T-helper 1 cell treated with Interleukin-12 subunit alpha and Interleukin-12 subunit beta and Interleukin-4 antibody, amounts not matched to agents 30 μg/mL and 1 μg/mL, for 36 hours (primary cell): ENCODE data around the gene DOCK4.

Experiments used
- H3K27ac Mint-ChIP-seq: one replicate; pipeline ENCODE4 v1.8.0; 2021; ENCODE audit warnings: mild to moderate bottlenecking, mixed read lengths
- H3K27me3 Mint-ChIP-seq: one replicate; pipeline ENCODE4 v1.8.0; 2021; ENCODE audit warnings: low read depth, mixed read lengths
- H3K36me3 Mint-ChIP-seq: one replicate; pipeline ENCODE4 v1.8.0; 2021; ENCODE audit warnings: low read depth, mixed read lengths
- H3K4me1 Mint-ChIP-seq: one replicate; pipeline ENCODE4 v1.8.0; 2021; ENCODE audit warnings: low read depth, mixed read lengths
- H3K4me3 Mint-ChIP-seq: one replicate; pipeline ENCODE4 v1.8.0; 2021; ENCODE audit warnings: mild to moderate bottlenecking, moderate library complexity, mixed read lengths
- H3K9me3 Mint-ChIP-seq: one replicate; pipeline ENCODE4 v1.8.0; 2021; ENCODE audit warnings: mixed read lengths

The DOCK4 gene

DNA sequence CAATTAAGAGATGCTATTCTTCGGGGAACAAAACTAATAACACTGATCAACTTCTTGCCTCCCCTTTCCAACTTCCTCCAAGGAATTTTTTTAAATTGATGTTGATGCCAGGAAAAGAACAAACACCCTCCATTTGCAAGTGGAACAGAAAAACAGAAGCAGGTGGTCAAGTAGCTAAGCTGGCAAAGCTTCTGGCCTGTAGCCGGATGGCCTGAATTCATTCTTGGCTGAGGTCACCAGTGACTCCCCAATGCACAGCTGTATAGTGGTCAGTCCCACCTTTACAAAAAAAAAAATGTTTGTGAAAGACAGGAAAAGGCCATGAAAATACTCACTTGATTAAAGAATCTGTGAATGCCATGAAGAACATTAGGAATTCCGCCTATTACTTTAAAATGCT lies 39.1 kb downstream of the DOCK4 start:
- Mint-ChIP-seq H3K9me3 (no peaks in the 10 kb centered on the region), H3K27ac (no peak overlapping the region), H3K36me3 (no peaks in the 10 kb centered on the region), H3K27me3 (no peaks in the 10 kb centered on the region), H3K4me3 (no peak overlapping the region), H3K4me1 (no peaks in the 10 kb centered on the region)

DNA sequence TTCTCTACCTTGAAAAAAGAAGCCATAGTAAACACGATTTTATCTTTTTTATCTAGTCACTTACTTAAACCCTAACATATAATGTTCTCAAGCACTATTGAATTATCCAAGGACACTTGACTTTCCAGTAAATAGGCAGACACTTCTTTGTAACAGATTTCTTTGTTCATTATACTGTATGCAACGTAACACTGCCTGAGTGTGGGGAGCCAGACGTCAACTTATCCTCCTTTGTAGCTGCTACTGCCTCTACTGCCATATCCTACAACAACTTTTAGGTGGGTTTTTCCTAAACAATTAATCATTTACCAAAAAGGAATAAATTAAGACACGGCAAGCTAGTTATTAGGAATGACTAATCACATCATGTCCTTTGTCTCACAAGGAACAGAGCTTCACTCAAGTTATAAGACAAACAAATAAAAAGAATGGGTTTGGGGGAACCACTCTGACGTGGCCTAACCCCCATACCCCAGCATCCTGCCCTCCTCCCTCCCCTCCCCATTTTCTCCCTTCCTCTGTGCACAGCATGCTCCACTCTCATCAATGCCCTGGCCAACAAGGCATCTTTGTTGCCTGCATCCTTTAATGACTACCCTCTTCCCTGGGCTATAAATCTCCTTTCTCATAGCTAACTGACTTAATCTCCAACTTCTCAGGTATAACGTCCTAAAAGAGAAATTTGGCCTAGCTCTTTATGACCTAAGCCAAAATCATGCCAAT lies 43.3 kb downstream of the DOCK4 start:
- Mint-ChIP-seq H3K27ac (no peak overlapping the region), H3K36me3 (no peaks in the 10 kb centered on the region), H3K4me1 (no peaks in the 10 kb centered on the region), H3K4me3 (no peak overlapping the region), H3K9me3 (no peaks in the 10 kb centered on the region), H3K27me3 (peaks cover 15% of the 10 kb centered on the region)

- H3K27ac Mint-ChIP-seq = no peak overlapping the region
- H3K36me3 Mint-ChIP-seq = no peaks in the 10 kb centered on the region
- H3K4me1 Mint-ChIP-seq = no peaks in the 10 kb centered on the region
- H3K4me3 Mint-ChIP-seq = no peak overlapping the region
- H3K27me3 Mint-ChIP-seq = peaks cover 15% of the 10 kb centered on the region
- H3K9me3 Mint-ChIP-seq = no peaks in the 10 kb centered on the region
Observed at GRCh38 chr7:112162142-112162766, 43.9 kb downstream of the DOCK4 start.

DNA sequence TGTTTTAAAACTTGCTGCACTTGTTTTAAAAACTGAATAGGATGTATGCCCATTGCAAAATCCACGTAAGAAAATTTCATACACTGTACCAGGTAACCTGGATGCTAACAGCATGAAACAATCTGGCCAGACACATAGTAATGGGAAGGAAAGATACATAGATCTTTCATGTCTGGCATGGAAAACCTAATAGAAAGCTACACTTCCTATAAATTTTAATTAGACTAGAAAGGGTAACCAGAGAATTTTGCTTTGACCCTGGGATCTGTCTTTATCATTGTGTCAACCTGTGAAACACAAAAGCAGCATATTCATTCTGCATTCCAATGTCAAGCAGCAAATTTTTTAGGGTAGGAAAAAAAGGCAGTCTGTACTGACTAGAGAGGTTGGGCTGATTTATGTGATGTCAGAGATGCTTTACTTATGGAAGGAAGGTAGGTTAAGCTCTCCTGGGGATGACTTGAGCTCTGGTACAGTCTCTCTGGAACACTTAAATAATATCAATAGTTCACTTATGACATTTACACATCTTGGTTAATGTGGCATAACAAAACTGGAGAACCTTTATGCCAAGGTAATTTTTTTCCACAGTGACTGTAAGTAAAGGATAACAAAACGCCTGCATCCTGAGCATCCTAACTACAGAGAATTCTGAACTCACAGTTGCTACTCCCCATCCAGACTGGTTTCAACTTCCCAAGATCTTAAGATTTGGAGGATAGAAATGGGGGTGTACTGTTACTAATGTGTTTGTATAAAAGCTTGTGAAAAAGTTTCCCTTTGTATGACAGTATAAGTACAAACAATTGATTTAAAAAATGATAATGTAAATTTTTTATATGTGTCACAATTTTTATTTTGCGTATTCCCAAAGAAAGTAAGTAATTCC lies 44.7 kb downstream of the DOCK4 start:
- no peaks in the 10 kb centered on the region for H3K36me3 Mint-ChIP-seq
- H3K27ac Mint-ChIP-seq = no peak overlapping the region
- no peaks in the 10 kb centered on the region for H3K9me3 Mint-ChIP-seq
- no peak overlapping the region for H3K4me3 Mint-ChIP-seq
- H3K27me3 Mint-ChIP-seq = peaks cover 15% of the 10 kb centered on the region
- no peaks in the 10 kb centered on the region for H3K4me1 Mint-ChIP-seq

GRCh38 chr7:112160771-112161150 lies 45.4 kb downstream of the DOCK4 start:
- H3K9me3 Mint-ChIP-seq = no peaks in the 10 kb centered on the region
- H3K4me1 Mint-ChIP-seq = no peaks in the 10 kb centered on the region
- H3K27ac Mint-ChIP-seq = no peak overlapping the region
- H3K4me3 Mint-ChIP-seq = no peak overlapping the region
- peaks cover 15% of the 10 kb centered on the region for H3K27me3 Mint-ChIP-seq
- H3K36me3 Mint-ChIP-seq = no peaks in the 10 kb centered on the region

DNA sequence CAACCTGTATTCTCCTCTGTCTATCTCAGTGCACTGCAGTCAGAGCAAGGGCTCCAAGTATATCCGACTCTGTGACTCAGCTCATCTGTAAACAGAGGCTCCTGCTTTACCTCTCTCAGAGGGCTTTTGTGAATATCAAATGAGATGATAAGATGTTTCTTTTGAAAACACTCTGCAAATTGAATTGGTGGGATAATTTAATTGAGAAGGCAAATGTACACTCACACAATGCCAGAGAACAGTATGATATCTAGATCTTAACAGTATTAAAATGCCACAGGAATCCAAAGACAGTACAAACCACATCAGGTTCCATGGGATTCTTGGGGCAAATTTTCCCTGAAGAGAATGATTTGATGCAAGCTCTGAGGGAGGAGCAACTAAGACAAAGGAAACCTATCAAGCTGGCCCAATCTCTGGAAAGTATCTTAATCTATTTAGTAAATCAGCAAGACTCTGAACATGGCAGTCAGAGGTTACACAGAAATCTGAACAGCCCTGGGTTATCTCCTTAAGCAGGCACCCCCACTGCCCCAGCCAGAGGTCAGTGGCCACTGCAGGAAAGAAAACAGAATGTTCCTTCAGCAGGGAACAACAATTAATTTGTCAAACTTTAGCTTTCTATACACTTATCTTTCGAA lies 45.9 kb downstream of the DOCK4 start:
- Mint-ChIP-seq H3K4me3 (no peak overlapping the region), H3K27me3 (peaks cover 15% of the 10 kb centered on the region), H3K36me3 (no peaks in the 10 kb centered on the region), H3K27ac (no peak overlapping the region), H3K9me3 (no peaks in the 10 kb centered on the region), H3K4me1 (no peaks in the 10 kb centered on the region)

- H3K4me3 Mint-ChIP-seq = no peak overlapping the region
- H3K27ac Mint-ChIP-seq = no peak overlapping the region
- no peaks in the 10 kb centered on the region for H3K9me3 Mint-ChIP-seq
- H3K27me3 Mint-ChIP-seq = peaks cover 15% of the 10 kb centered on the region
- no peaks in the 10 kb centered on the region for H3K4me1 Mint-ChIP-seq
- no peaks in the 10 kb centered on the region for H3K36me3 Mint-ChIP-seq
Observed at GRCh38 chr7:112159351-112159750, 46.8 kb downstream of the DOCK4 start.

DNA sequence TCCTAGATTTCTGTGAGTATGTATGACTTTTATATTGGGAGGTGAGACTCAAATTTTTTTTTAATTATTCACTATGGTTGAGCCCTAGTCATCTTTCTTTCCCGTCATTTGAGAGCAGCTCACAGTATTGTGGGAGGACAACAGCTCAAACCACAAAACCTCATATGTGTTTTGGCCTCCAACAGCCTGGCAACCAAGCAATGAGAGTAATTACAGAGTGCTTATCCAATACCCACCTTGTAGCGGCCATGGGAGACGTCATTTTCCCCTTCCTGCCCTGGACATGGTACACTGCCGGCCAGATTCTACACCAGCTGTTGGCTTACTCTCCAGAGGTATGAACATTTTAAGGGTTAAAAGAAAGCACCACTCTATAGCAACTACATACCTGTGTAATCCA lies 49.1 kb downstream of the DOCK4 start:
- H3K36me3 Mint-ChIP-seq = no peaks in the 10 kb centered on the region

DNA sequence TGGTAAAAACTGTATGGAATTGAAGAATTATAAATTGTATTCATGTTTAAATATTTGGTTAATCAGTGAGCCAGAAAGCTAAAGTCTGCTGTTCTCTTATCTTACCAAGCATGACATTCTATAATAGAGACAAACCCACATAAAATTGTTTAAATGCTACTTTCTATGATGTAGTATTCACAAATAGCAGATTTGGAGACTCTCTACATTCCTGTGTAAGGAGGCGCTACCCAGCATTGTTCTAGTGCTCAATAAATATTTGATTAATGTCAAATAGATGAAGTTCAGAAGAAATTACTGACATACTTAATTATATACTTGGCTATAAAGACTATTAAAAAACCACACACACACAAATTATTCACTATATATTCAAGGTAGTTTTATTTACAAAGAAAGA lies 49.8 kb downstream of the DOCK4 start:
- no peaks in the 10 kb centered on the region for H3K4me1 Mint-ChIP-seq
- H3K36me3 Mint-ChIP-seq = no peaks in the 10 kb centered on the region
- no peaks in the 10 kb centered on the region for H3K9me3 Mint-ChIP-seq

More for the DNA sequence above, 49.1 kb downstream of the DOCK4 start:
- peaks cover 15% of the 10 kb centered on the region for H3K27me3 Mint-ChIP-seq
- no peak overlapping the region for H3K27ac Mint-ChIP-seq
- no peak overlapping the region for H3K4me3 Mint-ChIP-seq
- H3K4me1 Mint-ChIP-seq = no peaks in the 10 kb centered on the region
- H3K9me3 Mint-ChIP-seq = no peaks in the 10 kb centered on the region

DNA sequence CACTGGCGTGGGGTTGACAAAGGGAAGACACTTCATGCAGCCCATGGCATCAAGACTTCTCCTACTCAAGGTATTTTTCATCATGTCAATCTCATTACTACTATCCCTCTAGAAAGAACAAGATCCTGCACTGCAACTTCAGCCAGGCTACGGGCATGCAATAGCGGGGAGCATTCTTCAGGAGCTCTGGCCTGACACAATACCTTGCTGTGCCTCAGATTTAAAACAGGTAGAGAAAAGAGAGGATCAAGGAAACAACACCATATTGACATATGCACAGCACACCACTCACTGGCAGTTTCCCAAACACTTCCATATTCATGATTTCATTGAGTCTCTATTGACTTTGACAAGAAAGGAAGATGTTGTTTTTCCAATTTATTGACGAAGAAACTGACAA lies 51.5 kb downstream of the DOCK4 start:
- Mint-ChIP-seq H3K27ac (no peak overlapping the region), H3K27me3 (peaks cover 9% of the 10 kb centered on the region), H3K4me3 (no peak overlapping the region), H3K4me1 (no peaks in the 10 kb centered on the region), H3K36me3 (no peaks in the 10 kb centered on the region), H3K9me3 (no peaks in the 10 kb centered on the region)

More for the DNA sequence above, 49.8 kb downstream of the DOCK4 start:
- no peak overlapping the region for H3K27ac Mint-ChIP-seq
- peaks cover 15% of the 10 kb centered on the region for H3K27me3 Mint-ChIP-seq
- H3K4me3 Mint-ChIP-seq = no peak overlapping the region

DNA sequence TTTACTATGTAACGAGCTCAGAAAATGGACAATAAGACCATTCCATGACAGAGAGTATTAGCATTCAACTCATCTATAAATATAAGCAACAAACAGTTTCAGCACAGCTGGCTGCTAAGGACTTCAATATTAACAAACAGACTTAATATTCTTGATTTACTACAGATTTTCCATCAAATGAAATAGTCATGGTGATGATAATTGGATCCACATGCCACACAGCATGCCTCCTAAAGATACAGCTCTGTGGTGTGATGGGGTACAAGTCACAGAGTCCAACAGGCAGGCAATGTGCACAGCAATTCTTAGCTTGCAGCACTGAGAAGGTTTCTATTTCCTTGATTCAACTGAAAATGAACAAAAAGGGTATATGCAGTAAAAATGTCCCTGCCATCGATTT lies 54.0 kb downstream of the DOCK4 start:
- Mint-ChIP-seq H3K27me3 (peaks cover 4% of the 10 kb centered on the region), H3K4me3 (no peak overlapping the region), H3K4me1 (no peaks in the 10 kb centered on the region), H3K27ac (no peak overlapping the region), H3K36me3 (no peaks in the 10 kb centered on the region), H3K9me3 (no peaks in the 10 kb centered on the region)

DNA sequence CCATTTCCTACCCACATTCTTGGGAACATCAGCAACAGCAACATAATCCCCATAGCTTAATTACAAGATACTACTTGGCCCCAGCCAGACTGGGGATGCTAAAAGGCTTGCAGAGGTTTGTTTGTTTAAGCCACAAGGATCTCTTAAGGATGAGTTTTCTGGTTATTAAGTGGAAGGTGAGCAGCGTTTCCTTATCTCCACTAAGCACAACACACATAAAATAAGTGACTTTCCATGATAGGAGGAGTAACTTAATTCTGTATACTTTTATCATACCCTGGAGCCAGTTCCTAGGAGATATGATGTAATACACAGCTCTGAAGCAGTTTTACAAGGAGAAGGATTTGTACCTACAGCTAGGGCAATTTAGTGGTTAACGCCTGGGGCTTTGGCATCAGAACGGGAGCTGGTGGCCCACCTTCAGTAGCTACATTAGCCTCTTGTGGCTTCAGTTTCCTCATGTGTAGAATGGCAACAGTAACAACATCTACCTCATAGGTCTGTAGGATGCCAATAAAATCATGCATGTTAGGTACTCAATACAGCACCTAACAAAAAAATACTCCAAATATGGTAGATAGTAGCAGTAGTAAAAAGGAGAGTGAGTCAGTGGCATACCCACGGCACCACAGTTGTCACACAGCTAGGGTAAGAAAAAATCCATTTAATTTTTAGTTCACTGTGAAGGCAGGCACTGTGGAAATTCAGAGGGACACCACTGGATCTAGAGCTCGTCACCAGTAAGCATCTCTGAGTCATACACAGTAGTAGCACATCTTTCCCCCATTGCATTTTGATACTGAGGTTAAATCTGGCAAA lies 55.2 kb downstream of the DOCK4 start:
- no peaks in the 10 kb centered on the region for H3K9me3 Mint-ChIP-seq
- no peak overlapping the region for H3K4me3 Mint-ChIP-seq
- no peak overlapping the region for H3K27ac Mint-ChIP-seq
- peaks cover 4% of the 10 kb centered on the region for H3K27me3 Mint-ChIP-seq
- H3K4me1 Mint-ChIP-seq = no peaks in the 10 kb centered on the region
- no peaks in the 10 kb centered on the region for H3K36me3 Mint-ChIP-seq

GRCh38 chr7:112149734-112150133 lies 56.5 kb downstream of the DOCK4 start:
- Mint-ChIP-seq H3K27ac (no peak overlapping the region), H3K36me3 (no peaks in the 10 kb centered on the region), H3K4me1 (no peaks in the 10 kb centered on the region), H3K27me3 (peaks cover 4% of the 10 kb centered on the region), H3K4me3 (no peak overlapping the region), H3K9me3 (no peaks in the 10 kb centered on the region)
